ENCODE results near the gene IPCEF1. TPM values are rescaled to one million over a fixed set of nuclear protein-coding genes. Genes with fewer than 3 reads are reported as not detected.

The IPCEF1 gene
- total RNA-seq, 2 experiments from 2014 or later = 26.2 to 27.3 TPM

DNA sequence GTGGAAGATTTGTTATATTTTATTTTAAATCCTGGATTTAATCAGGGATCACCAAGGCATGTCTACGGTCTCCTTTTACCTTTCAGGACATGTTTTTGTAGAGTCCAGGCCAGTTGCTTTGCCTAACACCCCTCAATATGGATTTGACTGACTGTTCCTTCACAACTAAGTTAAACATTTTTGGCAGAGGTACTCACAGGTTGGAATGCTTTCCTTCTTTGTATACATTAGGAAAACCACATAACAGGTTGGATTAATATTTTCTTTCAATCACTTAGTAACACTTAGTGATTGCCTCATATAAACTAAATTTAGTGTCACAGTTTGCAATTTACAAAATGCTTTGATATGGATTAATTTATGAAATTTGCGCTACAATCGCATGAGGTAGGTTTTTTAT is 64.5 kb downstream of the IPCEF1 start:
- ChIA-PET CTCF (interaction anchor here (0.6 to 1.2 kb wide), 2 partner anchors 15 to 105 kb away, joined by 3 read pairs; no protein-coding TSS in a partner anchor), POLR2A (no interaction called here)
- Mint-ChIP-seq H3K36me3 (ENCODE audit: low read depth) (no peaks in the 10 kb centered on the region), H3K27me3 (peaks cover 8% of the 10 kb centered on the region), H3K27ac (no peak overlapping the region), H3K4me3 (no peak overlapping the region), H3K9me3 (no peaks in the 10 kb centered on the region), H3K4me1 (no peaks in the 10 kb centered on the region)
- DNase-seq = no peak

DNA sequence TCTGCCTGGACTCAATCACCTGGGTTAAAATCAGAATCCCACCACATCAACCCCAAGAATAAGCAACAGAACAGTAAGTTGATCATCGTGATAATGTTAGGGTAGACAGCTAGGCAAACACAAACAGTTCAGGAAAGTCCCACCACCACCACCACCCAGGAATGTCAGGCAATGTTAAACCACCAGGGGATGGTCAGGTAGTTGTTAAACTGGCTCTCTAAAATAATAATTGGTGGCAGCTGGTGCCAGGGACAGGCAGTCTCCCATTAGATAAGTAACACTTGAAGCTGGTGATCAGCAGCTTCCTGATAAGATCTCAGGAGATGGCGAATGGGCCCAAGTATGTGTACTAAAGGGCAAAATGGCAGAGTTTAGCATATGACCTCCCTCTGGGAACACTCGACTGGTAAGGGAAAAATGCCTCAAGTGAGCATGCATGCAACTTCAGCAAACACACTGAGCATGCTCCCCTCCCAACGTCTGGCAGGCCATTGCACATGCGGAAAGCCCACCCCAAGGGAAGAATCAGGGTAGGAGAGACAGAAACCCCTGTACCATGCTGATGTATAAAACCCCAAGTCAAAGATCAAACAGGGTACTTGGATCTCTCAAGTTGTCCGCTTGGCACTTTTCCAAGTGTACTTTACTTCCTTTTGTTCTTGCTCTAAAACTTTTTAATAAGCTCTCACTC is 66.6 kb downstream of the IPCEF1 start:
- no peak for DNase-seq
- ChIA-PET CTCF (interaction anchor here (0.6 to 0.7 kb wide), 2 partner anchors 149 to 510 kb away, joined by 3 to 6 read pairs; no protein-coding TSS in a partner anchor), POLR2A (no interaction called here)
- Mint-ChIP-seq H3K9me3 (no peaks in the 10 kb centered on the region), H3K4me3 (no peak overlapping the region), H3K36me3 (ENCODE audit: low read depth) (no peaks in the 10 kb centered on the region), H3K4me1 (no peaks in the 10 kb centered on the region), H3K27me3 (peaks cover 8% of the 10 kb centered on the region), H3K27ac (no peak overlapping the region)

DNA sequence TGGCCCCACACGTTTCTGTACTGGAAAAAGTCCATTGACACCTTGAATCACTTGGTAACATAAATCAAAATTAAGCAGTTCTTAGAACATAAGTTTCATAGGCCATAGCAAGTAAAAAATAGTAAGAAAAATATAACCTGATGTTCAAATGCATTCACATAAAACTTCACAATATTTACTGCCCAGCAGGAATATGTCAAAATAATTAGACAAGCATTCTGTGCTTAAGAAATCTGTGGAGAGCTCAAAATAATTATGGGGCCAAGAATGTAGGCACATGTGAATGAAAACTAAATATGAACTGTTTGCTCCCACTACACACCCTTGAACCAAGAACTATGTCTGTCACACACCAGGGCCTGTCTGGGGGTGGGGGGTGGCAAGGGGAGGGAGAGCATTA is 70.8 kb downstream of the IPCEF1 start:
- no peaks in the 10 kb centered on the region for H3K9me3 Mint-ChIP-seq
- H3K36me3 Mint-ChIP-seq (ENCODE audit: low read depth) = no peaks in the 10 kb centered on the region
- H3K27me3 Mint-ChIP-seq = no peaks in the 10 kb centered on the region
- no peak overlapping the region for H3K27ac Mint-ChIP-seq
- no peak overlapping the region for H3K4me3 Mint-ChIP-seq
- ChIA-PET POLR2A (no interaction called here), CTCF (interaction anchor here (1.4 kb wide), 1 partner anchor 9 kb away, joined by 3 read pairs; no protein-coding TSS in a partner anchor)
- no peaks in the 10 kb centered on the region for H3K4me1 Mint-ChIP-seq
- no peak for DNase-seq

DNA sequence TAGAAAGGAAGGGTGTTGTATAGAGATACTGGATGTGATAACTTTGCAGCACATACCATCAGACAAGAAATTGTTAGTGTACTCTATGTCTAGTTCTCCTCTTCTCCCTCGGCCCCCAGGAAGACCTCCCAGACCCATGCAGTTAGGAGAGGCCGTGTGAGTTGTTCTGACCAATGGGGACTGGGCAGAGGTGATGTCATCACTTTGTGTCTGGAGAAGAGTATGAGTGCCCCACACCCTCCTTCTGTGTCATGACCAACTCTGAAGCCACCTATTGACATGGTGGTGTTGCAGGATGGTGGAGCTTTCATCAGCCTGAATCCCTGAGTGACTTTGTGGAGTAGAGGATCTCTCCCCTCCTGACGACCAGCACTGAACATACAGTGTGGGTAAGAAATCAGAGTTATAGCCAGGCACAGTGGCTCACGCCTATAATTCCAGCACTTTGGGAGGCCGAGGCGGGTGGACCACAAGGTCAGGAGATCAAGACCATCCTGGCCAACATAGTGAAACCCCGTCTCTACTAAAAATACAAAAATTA is 72.2 kb downstream of the IPCEF1 start:
- no peaks in the 10 kb centered on the region for H3K9me3 Mint-ChIP-seq
- no peaks in the 10 kb centered on the region for H3K36me3 Mint-ChIP-seq (ENCODE audit: low read depth)
- H3K27me3 Mint-ChIP-seq = no peaks in the 10 kb centered on the region
- POLR2A ChIA-PET = no interaction called here
- no peak overlapping the region for H3K27ac Mint-ChIP-seq
- CTCF ChIA-PET = interaction anchor here (1.4 kb wide), 1 partner anchor 10 kb away, joined by 3 read pairs; no protein-coding TSS in a partner anchor
- no peak overlapping the region for H3K4me3 Mint-ChIP-seq
- DNase-seq = no peak
- H3K4me1 Mint-ChIP-seq = no peaks in the 10 kb centered on the region

DNA sequence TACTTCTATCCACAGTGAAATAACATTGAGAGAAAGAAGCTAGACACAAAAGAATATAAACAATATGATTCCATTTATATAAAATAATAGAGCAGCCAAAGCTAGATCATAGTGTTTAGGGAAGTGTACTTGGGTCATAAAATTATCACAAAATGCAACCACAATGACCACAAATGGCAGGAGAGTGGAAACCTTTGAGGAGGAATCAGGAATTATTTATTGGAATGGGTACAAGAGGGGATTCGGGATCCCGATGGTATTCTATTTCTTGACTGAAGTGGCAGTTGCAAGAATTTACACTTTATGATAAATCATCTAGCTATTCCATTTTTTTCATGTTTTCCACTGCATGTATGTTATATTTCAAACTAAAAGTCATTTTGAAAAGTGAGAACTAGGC is 76.1 kb downstream of the IPCEF1 start:
- H3K9me3 Mint-ChIP-seq = no peaks in the 10 kb centered on the region
- peaks cover 24% of the 10 kb centered on the region for H3K4me1 Mint-ChIP-seq
- CTCF ChIA-PET = no interaction called here
- POLR2A ChIA-PET = no interaction called here
- no peaks in the 10 kb centered on the region for H3K36me3 Mint-ChIP-seq (ENCODE audit: low read depth)
- DNase-seq = no peak
- H3K4me3 Mint-ChIP-seq = no peak overlapping the region
- no peak overlapping the region for H3K27ac Mint-ChIP-seq
- peaks cover 8% of the 10 kb centered on the region for H3K27me3 Mint-ChIP-seq

DNA sequence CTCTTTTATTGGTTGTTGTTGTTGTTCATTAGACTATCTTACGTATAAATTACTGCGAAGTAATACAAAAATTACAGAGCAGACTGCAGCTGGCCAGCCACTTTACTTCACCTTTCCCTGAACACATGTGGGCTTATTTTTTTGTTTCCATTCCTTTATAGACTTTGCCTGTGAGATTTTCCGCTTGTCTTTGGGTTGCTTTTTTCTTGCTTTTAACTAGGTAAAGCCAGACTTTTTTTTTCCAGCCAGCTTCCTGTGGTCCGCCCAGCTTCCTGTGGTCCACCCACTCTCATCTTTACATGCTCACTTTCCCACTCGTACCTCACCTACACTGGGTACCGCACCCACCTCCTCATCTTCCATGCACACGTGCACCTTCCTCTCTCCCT is 79.0 kb downstream of the IPCEF1 start:
- no peak for DNase-seq
- H3K27me3 Mint-ChIP-seq = peaks cover 8% of the 10 kb centered on the region
- H3K4me1 Mint-ChIP-seq = peaks cover 35% of the 10 kb centered on the region
- H3K27ac Mint-ChIP-seq = no peak overlapping the region
- H3K4me3 Mint-ChIP-seq = peak overlapping the region; percentile 27
- ChIA-PET CTCF (interaction anchor here (0.6 to 4.3 kb wide), 12 partner anchors 11 to 123 kb away, joined by 3 to 23 read pairs (median 4); no protein-coding TSS in a partner anchor), POLR2A (no interaction called here)
- no peaks in the 10 kb centered on the region for H3K9me3 Mint-ChIP-seq
- peaks cover 1% of the 10 kb centered on the region for H3K36me3 Mint-ChIP-seq (ENCODE audit: low read depth)

DNA sequence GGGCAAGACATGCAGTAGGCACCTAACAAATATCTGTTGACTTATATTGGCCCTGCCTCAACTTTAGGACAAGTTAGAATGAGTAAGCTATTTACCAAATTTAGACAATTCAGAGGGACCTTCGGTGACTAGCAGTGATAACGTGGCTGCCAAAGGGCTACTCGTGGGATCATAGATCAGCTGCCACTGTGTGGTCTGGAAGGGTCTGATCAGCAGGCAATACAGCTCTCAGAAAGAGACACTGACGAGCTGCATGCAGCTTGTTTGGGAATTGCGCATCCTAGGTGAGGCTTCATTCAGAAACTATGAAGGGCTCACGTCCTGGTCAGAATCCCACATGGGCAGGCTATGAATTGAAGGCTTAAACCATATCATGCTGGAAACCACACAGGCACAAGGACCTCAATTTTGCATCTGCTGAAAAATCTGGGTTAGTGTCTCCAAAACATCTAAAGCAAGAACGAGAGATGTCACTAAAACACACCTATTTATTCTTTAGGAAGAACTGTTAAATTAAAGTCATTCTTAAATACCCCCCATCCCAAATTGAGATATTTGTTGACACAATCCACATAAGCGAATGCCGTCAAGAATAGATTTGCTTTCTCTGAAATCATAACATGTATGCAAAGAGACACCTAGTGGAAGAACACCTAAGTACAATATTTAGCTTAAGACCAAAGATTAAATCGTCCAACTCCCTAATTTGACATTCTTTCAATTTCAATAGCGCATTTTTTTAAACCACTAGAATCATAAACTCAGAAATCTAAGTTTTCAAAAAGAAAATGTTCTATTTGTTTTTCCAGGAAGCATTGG is 79.6 kb downstream of the IPCEF1 start:
- peaks cover 1% of the 10 kb centered on the region for H3K36me3 Mint-ChIP-seq (ENCODE audit: low read depth)
- H3K27me3 Mint-ChIP-seq = peaks cover 8% of the 10 kb centered on the region
- H3K4me1 Mint-ChIP-seq = peaks cover 35% of the 10 kb centered on the region
- ChIA-PET POLR2A (no interaction called here), CTCF (interaction anchor here (0.6 to 4.3 kb wide), 15 partner anchors 9 to 405 kb away, joined by 3 to 23 read pairs (median 4); no protein-coding TSS in a partner anchor)
- no peak overlapping the region for H3K27ac Mint-ChIP-seq
- H3K4me3 Mint-ChIP-seq = peak overlapping the region; percentile 27
- no peak for DNase-seq
- H3K9me3 Mint-ChIP-seq = no peaks in the 10 kb centered on the region

DNA sequence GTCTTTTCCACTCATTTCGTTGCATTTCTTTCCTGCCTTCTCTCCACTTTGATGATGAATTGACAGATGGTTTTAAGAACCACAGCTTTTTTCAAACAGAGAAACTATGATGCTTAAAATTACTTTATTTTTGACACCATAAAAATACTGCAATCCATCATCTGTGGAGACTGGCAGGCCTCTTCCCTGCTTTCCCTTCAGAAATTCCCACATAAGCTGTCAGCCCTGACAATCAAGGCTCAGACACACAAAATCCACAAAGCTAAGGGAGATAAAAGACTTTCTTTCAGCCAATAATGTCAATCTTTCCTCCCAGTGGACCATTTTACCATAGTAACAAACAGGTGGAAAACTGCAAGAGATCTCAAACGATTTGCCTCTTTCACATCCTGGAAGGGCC is 82.4 kb downstream of the IPCEF1 start:
- Mint-ChIP-seq H3K4me3 (no peak overlapping the region), H3K27me3 (peaks cover 8% of the 10 kb centered on the region), H3K4me1 (peaks cover 35% of the 10 kb centered on the region), H3K27ac (no peak overlapping the region), H3K9me3 (no peaks in the 10 kb centered on the region), H3K36me3 (ENCODE audit: low read depth) (peaks cover 3% of the 10 kb centered on the region)
- DNase-seq = no peak
- POLR2A ChIA-PET = no interaction called here
- CTCF ChIA-PET = interaction anchor here (1.0 to 4.3 kb wide), 3 partner anchors 14 to 122 kb away, joined by 3 to 18 read pairs (median 3); no protein-coding TSS in a partner anchor

DNA sequence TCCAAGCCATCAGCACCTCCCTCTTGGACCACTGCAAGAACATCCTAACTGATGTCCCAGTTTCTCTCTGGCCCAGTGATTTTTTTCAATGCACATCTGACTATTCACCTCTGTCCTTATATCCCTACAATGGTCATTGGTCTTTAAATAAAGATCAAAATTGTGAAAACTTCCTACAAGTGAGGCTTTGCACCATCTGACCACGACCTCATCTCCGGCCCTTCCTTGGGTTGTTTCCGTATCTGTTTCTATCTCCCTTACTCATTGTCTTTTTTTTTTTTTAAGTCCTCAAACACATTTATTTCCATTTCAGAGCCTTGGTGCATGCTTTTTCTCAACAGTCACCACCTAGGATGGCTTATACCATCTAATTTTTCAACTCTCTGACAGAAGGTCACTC is 88.1 kb downstream of the IPCEF1 start:
- ChIA-PET CTCF (interaction anchor here (1.5 kb wide), 1 partner anchor 8 kb away, joined by 4 read pairs; no protein-coding TSS in a partner anchor), POLR2A (no interaction called here)
- Mint-ChIP-seq H3K4me1 (peaks cover 24% of the 10 kb centered on the region), H3K27ac (no peak overlapping the region), H3K27me3 (peaks cover 4% of the 10 kb centered on the region), H3K9me3 (peaks cover 4% of the 10 kb centered on the region), H3K36me3 (ENCODE audit: low read depth) (peaks cover 7% of the 10 kb centered on the region), H3K4me3 (no peak overlapping the region)
- DNase-seq = no peak

DNA sequence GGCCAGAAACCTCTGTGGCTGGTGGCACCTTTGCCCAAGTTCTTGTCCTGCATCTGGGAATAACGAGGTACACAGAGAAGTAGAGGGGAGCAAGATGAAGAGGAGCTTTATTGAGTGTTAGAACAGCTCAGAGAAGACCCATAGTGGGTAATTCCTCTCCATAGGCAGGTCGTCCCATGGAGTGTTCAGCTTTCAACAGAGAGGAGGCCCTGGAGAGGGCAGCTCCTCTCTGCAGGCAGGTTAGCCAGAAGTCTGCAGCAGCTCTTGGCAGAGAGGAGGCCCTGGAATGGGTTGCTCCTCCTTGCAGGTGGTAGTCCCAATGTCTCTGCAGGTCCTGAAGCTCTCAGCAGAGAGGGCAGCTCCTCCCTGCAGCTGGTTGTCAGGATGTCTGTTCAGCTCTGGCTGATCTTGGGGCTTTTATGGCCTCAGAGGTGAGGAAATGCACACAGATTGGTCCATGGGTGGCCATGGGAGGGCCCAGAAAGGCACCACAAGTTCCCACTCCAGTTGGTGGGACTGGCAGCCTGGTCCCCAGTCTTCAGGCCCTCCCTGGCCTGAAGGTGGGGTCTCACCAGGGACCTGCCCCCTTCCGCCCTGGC is 89.0 kb downstream of the IPCEF1 start:
- ChIA-PET POLR2A (no interaction called here), CTCF (interaction anchor here (1.5 kb wide), 2 partner anchors 9 to 33 kb away, joined by 3 to 4 read pairs; no protein-coding TSS in a partner anchor)
- Mint-ChIP-seq H3K9me3 (peaks cover 4% of the 10 kb centered on the region), H3K36me3 (ENCODE audit: low read depth) (peaks cover 7% of the 10 kb centered on the region), H3K27me3 (peaks cover 4% of the 10 kb centered on the region), H3K27ac (peak overlapping the region; percentile 14), H3K4me3 (no peak overlapping the region), H3K4me1 (peaks cover 24% of the 10 kb centered on the region)
- no peak for DNase-seq

DNA sequence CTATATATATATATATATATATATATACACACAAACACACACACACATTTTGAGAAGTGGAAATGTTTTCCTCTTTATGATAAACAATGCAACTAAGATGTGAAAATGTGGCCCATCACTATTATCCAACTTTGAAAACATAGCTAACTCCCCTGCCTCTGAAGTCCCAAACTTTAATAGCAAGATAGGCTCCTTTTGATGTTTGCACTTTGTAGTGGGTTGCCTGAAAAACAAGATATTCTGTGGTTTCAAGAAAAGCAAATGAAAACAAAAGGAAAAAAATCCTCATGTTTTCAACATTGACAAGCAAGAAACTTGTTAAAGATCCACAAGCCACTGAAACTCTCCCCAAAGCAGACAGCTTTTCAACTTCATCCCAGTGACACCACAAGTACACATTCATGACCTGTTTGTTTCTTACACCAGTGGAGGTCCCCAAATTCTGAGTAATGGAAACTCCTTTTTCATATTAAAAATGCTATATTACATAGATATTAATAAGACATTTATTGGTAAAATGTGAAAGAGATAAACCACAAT is 90.0 kb downstream of the IPCEF1 start:
- Mint-ChIP-seq H3K4me3 (no peak overlapping the region), H3K4me1 (peaks cover 24% of the 10 kb centered on the region), H3K27ac (no peak overlapping the region), H3K9me3 (peaks cover 4% of the 10 kb centered on the region), H3K27me3 (peaks cover 4% of the 10 kb centered on the region), H3K36me3 (ENCODE audit: low read depth) (peaks cover 7% of the 10 kb centered on the region)
- CTCF ChIA-PET = interaction anchor here (0.9 to 1.7 kb wide), 3 partner anchors 10 to 32 kb away, joined by 3 to 6 read pairs (median 4); no protein-coding TSS in a partner anchor
- no peak for DNase-seq
- POLR2A ChIA-PET = no interaction called here

DNA sequence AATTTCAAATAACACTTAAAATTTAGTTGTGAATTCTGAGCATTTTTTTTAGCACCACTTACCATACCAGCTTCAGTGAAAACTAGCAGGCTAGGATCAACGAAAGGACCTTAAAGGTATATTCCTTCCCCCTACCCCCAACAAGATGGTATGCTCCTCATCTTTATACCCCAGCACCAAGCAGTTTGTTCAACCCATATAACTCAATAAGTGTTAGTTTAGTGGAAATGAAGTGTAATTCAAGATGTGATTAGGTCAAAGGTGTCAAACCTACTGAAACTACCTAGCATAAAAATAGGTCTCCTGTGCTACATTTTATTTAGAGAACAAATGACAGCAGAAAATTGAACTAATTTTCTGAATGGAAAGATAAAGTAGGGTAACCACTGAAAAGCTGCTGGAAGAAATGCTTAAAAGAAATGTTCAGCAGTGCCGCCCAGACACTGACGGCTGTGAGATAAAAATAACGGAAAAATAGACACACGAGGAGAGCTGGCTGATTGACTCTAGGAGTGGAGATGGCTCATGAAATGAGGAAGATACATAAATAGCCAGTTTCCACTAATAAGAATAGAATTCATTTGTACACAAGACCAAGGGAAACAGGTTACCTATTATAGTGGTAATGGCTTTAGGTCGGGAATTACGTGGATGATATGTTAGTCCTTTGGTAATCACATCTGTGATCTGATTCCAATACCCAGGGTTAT is 94.8 kb downstream of the IPCEF1 start:
- CTCF ChIA-PET = no interaction called here

More for the DNA sequence above, 94.8 kb downstream of the IPCEF1 start:
- Mint-ChIP-seq H3K9me3 (peaks cover 5% of the 10 kb centered on the region), H3K27ac (no peak overlapping the region), H3K27me3 (no peaks in the 10 kb centered on the region), H3K4me3 (no peak overlapping the region), H3K4me1 (peaks cover 21% of the 10 kb centered on the region), H3K36me3 (ENCODE audit: low read depth) (peaks cover 5% of the 10 kb centered on the region)
- DNase-seq = no peak
- POLR2A ChIA-PET = no interaction called here

Measured in activated CD4-positive, alpha-beta T cell treated with anti-CD3 and anti-CD28 coated beads, Interleukin-2, amount 10 ng/mL, durations not matched to agents 7 days and 5 days (primary cell).